Measurements from ENCODE around the gene CIAPIN1.

Gene CIAPIN1

DNA sequence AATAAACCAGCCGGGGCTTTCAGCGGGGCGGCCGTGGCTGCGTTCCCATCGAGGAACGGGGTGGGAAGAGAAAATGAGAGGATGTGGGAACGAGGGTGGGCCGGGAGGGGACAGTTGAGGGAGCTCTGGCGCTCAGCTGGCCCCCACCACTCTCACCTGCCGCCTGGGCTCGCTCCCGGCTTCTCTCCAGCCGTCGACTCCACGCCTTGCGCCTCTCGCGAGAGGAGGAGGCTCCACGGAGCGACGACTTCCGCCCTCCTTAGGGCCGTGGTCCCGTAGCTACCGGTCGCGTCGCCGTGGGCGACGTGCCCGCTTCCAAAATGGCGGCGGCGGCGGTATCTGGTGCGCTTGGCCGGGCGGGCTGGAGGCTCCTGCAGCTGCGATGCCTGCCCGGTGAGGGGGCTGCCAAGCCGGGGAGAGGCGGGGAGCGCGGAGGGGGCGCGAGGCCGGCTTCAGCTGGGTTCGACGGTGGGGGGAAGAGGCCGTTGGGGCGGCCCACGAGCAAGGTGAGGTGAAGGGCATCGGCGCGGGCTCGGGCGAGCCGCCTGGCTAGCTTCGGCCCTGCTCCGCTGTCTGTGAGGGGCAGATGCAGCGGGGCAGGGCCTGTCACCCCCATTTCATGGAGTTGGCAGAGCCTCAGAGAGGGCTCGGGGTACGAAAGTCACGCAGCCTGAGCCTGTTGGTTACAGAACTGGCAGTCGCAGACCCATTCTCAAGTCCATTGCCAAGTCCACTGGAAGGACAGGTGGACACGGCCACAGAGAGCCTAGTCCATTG lies at the start of gene CIAPIN1, which contains the start of gene COQ9:
TSS of gene CIAPIN1 (minus strand) at position 200 of the 777 bp plus-strand sequence. CDS start 6,457 bp downstream, outside the sequence.
TSS of gene COQ9 (plus strand) at position 294 of the 777 bp plus-strand sequence. CDS start at position 321, 27 bp downstream.
- peak; percentile 95 for DNase-seq

DNA sequence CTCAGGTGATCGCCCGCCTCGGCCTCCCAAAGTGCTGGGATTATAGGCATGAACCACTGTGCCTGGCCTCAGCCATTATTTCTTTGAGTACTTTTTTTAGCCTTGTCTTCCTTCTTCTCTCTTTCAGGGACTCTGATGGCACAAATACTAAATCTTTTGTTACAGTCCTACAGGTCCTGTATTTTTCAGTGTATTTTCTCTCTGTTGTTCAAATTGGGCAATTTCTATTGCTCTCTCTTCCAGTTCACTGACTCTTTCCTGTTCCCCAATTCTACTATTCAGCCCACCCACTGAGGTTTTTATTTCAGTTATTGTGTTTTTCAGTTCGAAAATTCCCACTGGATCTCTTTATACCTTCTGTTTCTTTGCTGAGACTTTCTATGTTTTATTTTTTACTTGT lies 46.6 kb upstream of the CIAPIN1 start:
- DNase-seq: no peak

DNA sequence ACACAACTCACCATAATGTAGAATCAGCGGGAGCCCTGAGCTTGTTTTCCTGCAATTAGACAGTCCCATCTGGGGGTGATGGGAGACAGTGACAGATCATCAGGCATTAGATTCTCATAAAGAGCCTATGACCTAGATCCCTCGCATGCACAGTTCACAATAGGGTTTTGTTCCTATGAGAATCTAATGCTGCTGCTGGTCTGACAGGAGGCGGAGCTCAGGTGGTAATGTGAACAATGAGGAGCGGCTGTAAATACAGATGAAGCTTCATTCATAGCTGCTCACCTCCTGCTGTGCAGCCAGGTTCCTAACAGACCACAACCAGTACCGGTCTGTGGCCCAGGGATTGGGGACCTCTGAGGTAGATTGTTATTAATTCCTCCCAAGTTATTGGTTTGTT lies 42.0 kb upstream of the CIAPIN1 start:
- DNase-seq: no peak

DNA sequence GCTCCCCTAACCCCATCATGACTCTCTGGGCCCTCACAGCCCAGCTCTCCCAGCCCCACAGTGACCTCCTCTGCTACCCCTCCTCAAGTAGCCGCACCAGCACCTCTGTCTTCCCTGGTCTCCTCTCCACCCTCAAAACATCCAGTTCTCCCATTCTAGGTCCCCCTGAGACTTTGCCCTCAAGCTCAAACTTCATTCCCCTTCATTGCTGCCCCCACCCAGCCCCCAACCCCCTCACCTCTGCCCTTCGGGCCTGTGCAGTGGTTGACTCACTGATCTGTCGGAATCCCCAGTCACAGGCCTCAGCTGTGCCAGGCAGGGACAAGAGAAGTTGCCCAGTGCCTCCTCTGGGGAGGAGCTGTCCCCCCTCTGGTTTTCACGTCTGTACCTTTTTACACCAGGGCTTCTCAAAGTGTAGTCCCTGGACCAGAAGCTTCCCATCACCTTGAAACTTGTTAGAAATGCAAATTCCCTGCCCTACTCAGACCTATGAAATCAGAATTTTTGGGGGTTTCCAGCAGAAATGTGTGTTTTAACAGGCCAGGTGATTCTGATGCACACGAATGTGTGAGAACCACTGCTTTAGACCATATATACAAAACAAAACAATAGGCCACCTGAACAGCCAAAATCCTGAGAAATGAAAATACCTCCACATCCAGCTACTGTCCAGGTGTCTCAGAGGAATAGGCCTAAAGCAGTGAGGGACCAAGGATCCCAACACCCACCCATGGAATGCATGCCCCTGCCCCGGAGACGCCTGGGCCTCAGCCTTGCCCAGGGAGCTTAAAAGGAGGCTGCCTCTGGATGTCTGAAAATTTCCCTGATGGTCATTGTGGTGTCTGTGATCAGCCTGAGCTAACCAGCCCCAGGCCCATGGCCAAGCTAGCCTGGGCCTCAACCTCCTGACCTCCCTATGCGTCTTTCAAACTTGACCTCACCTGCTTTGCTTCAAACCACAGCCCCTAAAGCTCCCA lies 40.0 kb upstream of the CIAPIN1 start:
- DNase-seq: no peak

DNA sequence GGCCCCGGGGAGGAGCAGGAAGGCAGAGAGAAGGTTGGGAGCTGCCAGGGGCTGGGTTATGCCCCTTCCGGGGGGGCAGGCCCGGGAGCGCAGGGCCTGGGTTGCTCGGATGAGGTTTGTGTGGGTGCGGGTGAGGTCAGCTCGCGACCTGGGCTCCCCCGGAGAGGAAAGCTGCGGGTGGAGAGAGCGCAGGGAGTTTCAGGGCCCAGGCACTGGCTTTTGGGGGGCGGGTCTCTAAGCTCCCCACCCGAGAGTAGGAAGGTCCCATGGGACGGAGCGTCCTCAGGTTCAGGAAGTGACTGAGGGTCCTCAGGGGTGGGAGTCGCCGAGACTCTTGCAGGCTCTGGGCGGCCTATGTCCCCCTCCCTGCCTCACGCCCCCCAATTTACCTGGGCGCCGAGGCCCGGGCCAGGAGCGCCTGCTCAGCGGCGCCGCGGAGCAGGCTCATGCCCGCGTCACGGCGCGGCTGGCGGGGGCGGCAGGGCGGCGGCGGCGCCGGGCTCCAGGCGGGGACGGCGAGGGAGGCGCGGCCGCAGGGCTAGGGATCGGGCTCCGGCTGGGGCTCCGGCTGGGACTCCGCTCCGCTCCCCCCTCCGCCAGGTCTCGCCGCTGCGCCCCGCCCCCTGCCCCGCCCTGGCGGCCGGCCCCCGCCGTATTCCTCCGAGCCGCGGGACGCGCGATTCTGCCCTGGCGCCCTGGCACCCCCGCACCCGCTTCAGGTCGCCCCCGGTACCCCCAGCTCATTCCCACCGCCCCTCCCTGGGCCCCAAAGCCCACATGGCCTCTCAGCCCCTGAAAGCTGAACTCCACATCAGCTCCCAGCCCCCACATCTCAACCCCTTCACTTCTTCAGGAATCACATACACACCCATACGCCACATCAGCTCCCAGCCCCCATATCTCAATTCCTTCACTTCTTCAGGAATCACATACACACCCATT lies 39.0 kb upstream of the CIAPIN1 start, which contains the start of gene DOK4:
TSS of gene DOK4 (minus strand) at position 578 of the 942 bp plus-strand sequence. CDS start 6,986 bp downstream, outside the sequence.
- peak; percentile 91 for DNase-seq

DNA sequence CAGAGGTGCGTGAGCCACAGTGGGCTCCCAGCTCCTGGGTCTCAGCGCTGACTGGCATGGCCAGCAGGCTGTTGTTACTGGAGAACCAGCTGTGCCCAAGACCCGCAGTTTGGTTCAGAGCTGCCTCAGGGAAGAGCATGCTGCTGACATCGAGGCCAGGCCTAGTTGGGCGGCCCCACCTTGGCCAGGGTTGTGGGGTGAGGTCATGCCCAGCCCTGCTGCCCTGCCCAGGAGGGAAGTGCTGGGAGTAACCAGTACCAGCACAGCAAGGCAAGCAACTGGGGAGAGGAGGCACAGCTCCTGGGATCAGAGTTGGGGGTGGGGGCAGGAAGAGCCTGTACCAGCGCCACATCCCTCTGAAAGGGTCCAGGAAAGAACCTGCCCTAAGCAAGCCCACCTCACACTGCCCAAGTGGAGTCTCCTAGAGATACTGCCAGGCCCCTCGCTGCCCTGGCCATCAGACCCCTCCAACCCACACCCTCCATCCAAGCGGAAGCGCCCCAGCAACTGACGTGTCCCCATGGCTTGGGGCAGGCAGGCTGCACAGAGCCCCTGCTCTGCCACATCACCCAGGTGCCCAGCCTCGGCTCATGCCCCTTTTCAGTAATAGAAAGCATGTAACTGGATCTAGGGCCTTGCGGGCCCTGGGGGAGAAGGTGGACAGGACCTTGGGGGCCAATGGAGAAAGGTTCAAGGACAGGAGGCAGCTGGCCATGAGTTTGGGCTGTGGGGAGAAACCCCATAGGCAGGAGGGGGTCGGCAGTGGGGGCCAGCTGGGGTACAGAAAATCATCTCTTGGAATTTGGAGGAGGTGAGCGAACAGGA lies 38.1 kb upstream of the CIAPIN1 start:
- DNase-seq: no peak

DNA sequence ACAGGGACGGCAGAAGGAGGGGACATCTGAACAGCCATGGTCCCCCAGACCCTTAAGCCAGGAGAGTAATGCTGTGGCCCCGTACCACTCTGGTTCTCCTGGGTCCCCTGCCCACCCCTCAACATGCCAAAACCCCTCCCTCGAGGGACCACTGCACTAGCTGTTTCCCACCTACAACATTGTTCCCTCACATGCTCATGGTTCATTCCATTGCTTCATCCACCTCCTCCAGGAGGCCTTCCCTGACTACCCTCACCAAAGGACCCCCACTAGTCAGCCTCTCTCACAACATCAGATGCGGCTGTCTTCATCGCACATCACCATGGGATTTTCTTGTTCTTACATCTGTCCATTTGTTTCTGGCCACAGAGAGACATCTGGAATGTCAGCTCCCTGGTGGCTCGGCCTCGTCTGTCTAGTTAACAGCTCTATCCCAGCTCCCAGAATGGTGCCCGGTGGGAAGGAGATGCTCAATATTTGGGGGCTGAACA lies 37.4 kb upstream of the CIAPIN1 start:
- DNase-seq: no peak

DNA sequence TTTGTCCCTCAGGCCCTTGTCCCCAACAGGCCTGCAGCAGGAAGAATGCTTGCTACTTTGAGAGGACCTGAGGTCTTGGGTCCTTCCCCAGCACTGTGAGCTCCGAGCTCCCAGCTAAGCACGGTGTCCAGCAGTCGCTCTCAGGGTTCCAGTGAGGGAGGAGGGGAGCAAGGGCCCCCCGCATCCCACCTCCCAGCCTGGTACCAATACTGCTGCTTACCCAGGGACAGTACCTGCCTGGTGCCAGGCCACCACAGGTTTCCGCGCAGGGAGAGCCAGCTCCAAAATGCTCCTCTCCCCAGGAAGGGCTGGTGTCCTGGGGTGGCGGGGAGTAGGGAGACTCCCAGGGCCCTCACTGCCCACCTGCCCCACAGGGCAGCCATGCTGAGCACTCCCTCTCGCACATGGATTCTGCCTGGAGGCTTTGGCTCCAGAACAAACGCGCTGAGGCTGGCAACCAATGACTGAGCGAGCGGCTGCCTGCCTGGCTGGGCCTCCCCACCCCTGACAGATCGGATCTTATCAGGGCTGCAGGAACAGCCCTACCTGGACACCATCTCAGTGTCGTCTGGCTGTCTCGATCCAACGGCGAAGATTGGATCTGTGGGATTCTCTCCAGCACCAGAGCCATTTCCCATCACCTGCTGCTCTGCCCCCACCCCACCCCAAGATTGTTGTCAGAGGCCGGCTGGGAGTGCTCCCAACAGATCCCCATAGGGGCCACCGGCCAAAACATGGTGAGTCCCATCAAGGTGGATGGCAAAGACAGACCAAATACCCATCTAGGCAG lies 36.7 kb upstream of the CIAPIN1 start:
- no peak for DNase-seq

DNA sequence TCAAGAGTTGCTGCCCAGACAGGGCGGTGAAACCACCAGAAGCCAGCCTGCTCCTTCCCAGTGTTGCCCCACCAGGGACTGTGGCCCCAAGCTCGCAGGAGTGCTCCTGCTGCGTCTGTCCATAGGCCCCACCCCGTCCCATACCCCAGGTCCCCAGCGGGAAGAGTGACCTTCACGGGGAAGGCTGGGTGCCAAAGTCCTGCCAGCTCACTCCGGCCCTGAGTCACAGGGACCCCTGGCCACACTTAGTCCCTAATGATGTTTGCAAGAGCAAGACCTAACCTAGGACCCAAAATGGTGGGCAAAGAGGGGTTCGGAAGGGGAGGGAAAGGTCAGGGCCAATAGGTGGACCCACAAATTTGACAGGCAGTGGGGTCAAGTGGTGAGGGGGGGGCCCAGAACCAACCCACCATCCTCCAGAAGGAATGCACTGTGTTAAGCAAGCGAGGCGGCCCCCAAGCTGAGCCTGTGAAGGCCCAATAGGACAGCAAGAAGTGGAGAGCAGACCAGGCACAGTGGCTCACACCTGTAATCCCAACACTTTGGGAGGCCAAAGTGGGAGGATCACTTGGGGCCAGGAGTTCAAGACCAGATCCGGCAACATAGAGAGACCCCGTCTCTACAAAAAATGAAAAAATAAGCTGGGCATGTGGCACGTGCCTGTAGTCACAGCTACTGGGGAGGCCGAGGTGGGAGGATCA lies 35.8 kb upstream of the CIAPIN1 start:
- DNase-seq: no peak

DNA sequence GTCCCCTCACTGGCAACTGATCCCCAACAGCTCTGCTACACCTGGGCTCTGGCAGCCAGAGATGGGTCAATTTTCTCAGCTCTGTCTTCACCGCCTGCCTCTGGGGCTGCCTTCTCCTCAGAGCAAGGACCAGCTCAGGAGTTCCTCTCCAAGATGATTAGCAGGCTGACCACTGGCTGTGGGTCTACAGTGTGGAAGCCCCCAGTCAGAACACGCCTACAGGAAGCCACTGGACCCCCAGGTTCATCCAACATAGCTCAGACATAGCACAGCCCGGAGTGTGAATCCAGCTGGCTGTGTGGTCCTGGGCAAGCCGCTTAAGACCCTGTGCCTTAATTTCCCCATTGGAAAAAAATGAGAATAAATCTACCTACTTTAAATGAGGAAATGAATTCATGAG lies 34.2 kb upstream of the CIAPIN1 start:
- DNase-seq: no peak

DNA sequence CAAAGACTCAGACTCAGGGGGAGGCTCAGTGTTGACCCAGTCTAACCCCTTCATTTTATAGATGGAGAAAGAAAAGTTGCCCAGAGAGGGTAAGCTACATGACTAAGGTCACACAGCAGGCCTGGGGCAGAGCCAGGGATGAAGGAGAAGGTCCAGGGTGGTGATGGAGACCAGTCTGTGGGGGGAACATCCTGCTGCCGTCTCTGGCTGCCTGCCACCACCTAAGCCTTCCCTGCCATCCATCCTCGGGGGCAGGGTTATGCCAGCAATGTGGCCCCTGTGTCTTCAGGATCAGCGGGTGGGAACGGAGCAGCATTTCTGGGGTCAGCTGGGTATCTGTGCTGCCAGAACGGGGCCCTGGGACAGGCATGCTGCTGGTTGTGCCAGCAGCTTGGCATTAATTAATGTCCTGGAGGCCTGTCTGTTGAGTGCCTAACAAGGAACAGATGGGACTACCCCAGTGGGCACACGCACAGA lies 33.6 kb upstream of the CIAPIN1 start:
- no peak for DNase-seq

DNA sequence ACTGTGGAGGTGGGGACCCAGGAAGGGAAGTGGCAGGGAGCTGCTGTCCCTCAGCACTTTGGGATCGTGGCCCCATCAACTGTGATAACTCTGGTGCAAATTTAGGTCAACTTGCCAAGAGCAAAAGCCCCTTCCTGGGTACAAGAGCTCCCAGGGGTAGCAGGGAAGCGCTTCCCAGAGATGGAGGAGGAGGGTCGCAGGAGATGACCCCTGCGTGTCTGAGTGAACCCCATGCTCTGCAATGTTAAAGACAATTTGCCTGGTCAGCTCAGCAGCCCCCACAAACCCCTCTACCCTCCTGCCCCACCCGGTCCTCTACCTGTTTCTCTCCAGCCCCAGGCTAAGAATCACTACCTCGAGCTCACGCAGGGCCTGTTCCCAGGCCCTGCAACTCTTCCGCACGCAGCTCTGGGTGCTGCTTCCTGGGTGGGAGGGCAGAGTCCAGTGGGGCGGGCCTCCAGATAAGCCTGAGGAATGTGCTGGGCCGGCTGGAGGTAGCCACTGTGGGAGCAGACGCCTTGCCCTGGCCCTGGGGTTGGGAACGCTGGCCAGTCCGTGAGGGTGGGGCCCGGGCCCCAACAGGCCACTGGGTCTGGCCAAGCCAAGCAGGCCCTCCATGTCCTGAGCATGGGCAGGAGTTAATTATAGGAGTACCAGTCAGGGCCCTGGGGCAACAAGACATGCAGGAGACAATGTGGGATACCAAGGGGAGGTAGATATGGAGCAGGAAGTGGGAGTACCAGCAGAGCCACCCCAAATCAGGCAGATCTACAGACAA lies 33.0 kb upstream of the CIAPIN1 start:
- DNase-seq: no peak

DNA sequence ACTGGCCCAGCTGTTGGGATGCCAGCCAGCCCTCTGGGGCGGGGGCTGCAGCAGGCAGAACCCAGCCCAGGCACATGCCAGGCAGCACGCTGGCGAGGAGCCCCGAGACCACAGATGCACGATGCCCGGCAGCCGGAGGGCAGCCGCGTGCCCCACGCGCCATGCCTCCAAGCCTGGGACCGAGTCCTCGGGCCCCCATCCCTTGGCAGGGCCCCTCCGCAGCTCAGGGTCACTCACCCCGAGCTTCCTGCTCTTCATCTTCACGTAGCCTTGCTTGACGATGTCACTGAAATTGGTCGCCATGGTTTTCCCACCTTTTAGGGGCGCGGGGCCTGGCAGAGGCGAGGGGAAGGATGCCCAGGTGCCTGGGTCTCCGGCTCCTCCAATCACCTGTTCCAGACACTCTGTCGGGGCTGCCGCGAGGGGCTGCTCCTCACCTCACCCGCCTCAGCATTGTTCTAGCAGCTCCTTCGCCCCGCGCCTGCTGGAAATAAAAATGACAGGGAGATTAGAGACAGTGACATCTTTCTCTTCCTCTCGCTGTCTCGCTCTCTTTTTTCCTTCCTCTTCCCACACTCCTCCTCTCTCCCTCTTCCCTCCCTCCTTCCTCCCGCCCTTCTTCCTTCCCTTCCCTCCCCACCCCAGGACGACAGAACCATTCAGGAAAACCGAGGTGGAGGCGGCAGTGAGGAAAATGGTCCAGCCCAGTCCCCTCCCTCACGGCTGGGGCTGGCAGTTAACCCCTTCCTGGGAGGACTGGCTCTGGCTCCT lies 32.2 kb upstream of the CIAPIN1 start:
- DNase-seq: no peak

DNA sequence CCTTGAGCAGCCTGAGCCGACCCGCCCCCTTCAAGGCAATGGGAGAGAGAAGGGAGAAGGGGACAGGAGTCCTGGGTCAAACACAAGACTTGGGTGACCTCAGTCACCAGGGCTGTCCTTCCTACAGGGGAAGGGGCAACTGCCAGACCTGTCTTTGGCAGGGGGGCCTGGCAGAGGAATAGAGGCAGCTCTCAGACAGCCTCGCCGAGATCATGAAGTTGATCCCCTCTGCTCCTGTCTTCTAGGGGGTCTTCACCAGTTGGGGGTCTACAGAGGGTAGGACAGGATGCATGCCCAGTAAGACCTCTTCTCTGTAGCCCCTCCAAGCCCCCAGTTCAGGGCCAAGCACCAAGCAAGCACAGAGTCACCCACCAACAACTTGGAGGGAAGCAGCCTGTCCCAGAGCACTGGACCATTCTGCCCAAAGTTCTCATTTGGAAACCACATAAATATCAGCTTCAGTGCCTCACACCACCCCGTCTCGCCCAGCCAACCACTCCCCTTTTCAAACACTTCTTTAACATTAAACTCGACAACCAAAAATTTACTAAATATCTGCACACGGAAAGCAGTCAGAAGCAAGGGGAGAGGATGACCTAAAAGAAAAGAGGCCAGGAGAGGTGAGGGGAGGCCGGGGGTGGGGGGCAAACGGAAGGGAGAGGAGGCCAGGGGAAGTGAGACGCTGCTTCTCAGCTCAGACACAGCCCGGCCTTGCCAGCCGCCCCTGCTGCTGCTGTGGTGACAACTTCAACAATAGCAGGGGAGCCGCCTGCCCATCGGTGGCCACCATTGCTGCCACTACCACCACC lies 31.4 kb upstream of the CIAPIN1 start:
- DNase-seq: no peak

DNA sequence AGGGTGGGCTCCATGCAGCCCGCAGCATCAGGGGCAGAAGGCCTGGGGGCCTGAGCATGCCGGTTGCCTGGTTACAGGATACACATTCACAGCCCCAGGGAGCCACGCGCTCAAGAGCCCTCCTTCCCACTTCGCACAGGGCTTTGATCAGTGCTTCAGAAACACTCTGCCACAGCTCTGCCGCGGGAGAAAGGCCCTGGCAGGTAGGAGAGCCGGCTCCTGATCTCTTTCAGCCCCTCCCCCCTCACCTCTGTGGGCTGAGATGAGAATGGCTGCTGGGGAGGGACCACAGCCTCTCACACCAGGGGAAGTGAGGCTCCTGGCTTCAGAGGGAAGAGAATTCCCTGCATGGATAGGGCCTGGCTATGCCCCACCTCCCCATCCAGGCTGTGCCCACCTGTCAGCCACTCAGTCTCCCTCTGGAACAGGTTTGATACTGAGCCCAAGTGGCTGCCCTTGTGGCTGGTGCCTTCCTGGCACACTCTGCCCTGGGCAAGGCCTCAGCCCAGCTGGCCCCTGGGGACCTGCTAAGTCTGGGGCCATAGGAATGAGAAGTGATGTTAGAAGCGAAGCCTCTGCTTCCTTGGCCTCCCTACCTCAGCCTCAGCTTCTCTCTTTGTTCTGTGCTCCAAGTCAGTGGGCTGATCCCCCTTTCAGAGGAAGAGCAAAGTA lies 30.5 kb upstream of the CIAPIN1 start:
- no peak for DNase-seq

Data from stimulated activated CD4-positive, alpha-beta T cell treated with anti-CD3 and anti-CD28 coated beads, Interleukin-15, amount 100 ng/mL, for 24 hours (primary cell).